Measurements from ENCODE around the gene PTPRR. TPM values are rescaled to one million over a fixed set of nuclear protein-coding genes. Genes with fewer than 3 reads are reported as not detected.

Gene PTPRR
- total RNA-seq, 2 experiments from 2014 or later, result not detected

- ChIA-PET CTCF (no interaction called here), POLR2A (no interaction called here)
- TF ChIP-seq, protein P1, sequence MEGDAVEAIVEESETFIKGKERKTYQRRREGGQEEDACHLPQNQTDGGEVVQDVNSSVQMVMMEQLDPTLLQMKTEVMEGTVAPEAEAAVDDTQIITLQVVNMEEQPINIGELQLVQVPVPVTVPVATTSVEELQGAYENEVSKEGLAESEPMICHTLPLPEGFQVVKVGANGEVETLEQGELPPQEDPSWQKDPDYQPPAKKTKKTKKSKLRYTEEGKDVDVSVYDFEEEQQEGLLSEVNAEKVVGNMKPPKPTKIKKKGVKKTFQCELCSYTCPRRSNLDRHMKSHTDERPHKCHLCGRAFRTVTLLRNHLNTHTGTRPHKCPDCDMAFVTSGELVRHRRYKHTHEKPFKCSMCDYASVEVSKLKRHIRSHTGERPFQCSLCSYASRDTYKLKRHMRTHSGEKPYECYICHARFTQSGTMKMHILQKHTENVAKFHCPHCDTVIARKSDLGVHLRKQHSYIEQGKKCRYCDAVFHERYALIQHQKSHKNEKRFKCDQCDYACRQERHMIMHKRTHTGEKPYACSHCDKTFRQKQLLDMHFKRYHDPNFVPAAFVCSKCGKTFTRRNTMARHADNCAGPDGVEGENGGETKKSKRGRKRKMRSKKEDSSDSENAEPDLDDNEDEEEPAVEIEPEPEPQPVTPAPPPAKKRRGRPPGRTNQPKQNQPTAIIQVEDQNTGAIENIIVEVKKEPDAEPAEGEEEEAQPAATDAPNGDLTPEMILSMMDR (IDR thresholded peaks at IDR 0.05), result no peak
- Mint-ChIP-seq H3K4me1 (ENCODE audit: low read depth) (no peaks in the 10 kb centered on the region), H3K27ac (no peak overlapping the region), H3K4me3 (no peak overlapping the region), H3K36me3 (ENCODE audit: low read depth) (no peaks in the 10 kb centered on the region), H3K27me3 (no peaks in the 10 kb centered on the region), H3K9me3 (no peaks in the 10 kb centered on the region)
- no peaks in the 10 kb centered on the region for H3K4me1 ChIP-seq (ENCODE audit: insufficient read depth, low read length)
- intact Hi-C loops (cut with DNase I, micrococcal nuclease), result no loop called here
- no peak overlapping the region for H3K27ac ChIP-seq (ENCODE audit: low read depth in 1 of 2, low read length in 2 of 2)
- no peaks in the 10 kb centered on the region for H3K27me3 ChIP-seq (ENCODE audit: control insufficient read depth in 1 of 2, insufficient read depth in 2 of 2, low read length in 2 of 2)
- ATAC-seq (ENCODE audit: poor library complexity) (no peak), DNase-seq (no peak)
- H3K4me3 ChIP-seq (ENCODE audit: low read length), result no peak overlapping the region
- H3K9me3 ChIP-seq (ENCODE audit: control insufficient read depth in 1 of 2, insufficient read depth in 1 of 2, low read length in 2 of 2), result no peaks in the 10 kb centered on the region
- no peaks in the 10 kb centered on the region for H3K36me3 ChIP-seq (ENCODE audit: insufficient read depth, low read length)
Observed at GRCh38 chr12:70652451-70652850, 268.1 kb downstream of the PTPRR start.

DNA sequence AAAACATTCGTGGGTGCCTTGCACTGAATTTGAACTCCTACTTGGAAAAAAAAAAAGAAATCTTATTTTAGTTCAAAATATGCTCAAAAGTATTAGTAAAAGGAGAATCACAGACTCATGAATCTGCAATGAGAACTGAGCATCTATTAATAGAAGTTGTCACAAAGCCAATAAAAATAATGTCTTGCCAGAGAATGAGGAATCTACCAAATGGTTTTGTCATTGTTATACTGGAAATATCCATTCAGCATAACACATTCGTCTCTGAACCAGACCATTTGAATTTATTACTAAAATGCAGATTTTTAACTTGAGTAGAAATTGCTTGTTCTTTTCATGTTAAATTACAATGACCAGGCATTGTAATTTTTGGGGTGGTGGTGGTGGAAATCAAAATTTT lies 271.7 kb downstream of the PTPRR start:
- TF ChIP-seq, protein P1 (IDR thresholded peaks at IDR 0.05), result no peak
- Mint-ChIP-seq H3K9me3 (no peaks in the 10 kb centered on the region), H3K4me3 (no peak overlapping the region), H3K27me3 (peaks cover 27% of the 10 kb centered on the region), H3K27ac (no peak overlapping the region), H3K36me3 (ENCODE audit: low read depth) (no peaks in the 10 kb centered on the region), H3K4me1 (ENCODE audit: low read depth) (no peaks in the 10 kb centered on the region)
- ATAC-seq (ENCODE audit: poor library complexity), result no peak
- no peaks in the 10 kb centered on the region for H3K4me1 ChIP-seq (ENCODE audit: insufficient read depth, low read length)
- H3K4me3 ChIP-seq (ENCODE audit: low read length), result no peak overlapping the region
- no peak overlapping the region for H3K27ac ChIP-seq (ENCODE audit: low read depth in 1 of 2, low read length in 2 of 2)
- DNase-seq, result no peak
- intact Hi-C loops (cut with DNase I, micrococcal nuclease), result no loop called here
- ChIA-PET CTCF (no interaction called here), POLR2A (no interaction called here)
- H3K36me3 ChIP-seq (ENCODE audit: insufficient read depth, low read length), result no peaks in the 10 kb centered on the region
- H3K9me3 ChIP-seq (ENCODE audit: control insufficient read depth in 1 of 2, insufficient read depth in 1 of 2, low read length in 2 of 2), result no peaks in the 10 kb centered on the region
- no peaks in the 10 kb centered on the region for H3K27me3 ChIP-seq (ENCODE audit: control insufficient read depth in 1 of 2, insufficient read depth in 2 of 2, low read length in 2 of 2)

GRCh38 chr12:70648191-70648590 lies 272.3 kb downstream of the PTPRR start:
- Mint-ChIP-seq H3K36me3 (ENCODE audit: low read depth) (no peaks in the 10 kb centered on the region), H3K4me3 (no peak overlapping the region), H3K27ac (no peak overlapping the region), H3K9me3 (no peaks in the 10 kb centered on the region), H3K4me1 (ENCODE audit: low read depth) (no peaks in the 10 kb centered on the region), H3K27me3 (peaks cover 28% of the 10 kb centered on the region)
- ChIA-PET CTCF (no interaction called here), POLR2A (no interaction called here)
- Histone ChIP-seq H3K4me3 (ENCODE audit: low read length) (no peak overlapping the region), H3K27me3 (ENCODE audit: control insufficient read depth in 1 of 2, insufficient read depth in 2 of 2, low read length in 2 of 2) (no peaks in the 10 kb centered on the region), H3K9me3 (ENCODE audit: control insufficient read depth in 1 of 2, insufficient read depth in 1 of 2, low read length in 2 of 2) (no peaks in the 10 kb centered on the region), H3K4me1 (ENCODE audit: insufficient read depth, low read length) (no peaks in the 10 kb centered on the region), H3K36me3 (ENCODE audit: insufficient read depth, low read length) (no peaks in the 10 kb centered on the region), H3K27ac (ENCODE audit: low read depth in 1 of 2, low read length in 2 of 2) (no peak overlapping the region)
- DNase-seq, result no peak
- intact Hi-C loops (cut with DNase I, micrococcal nuclease), result no loop called here
- ATAC-seq (ENCODE audit: poor library complexity), result no peak
- TF ChIP-seq, protein P1 (IDR thresholded peaks at IDR 0.05), result no peak
